ENCODE results near the gene PARP2.

Gene PARP2

GRCh38 chr14:20343092-20343861, at the start of gene PARP2:
Gene PARP2, plus strand, starts transcription at chr14:20343635. Its CDS starts 7 bp downstream, at chr14:20343642.
- ATAC-seq (replicated peaks; ENCODE audit: extremely low read depth, poor library complexity, severe bottlenecking) (peak; percentile 77), DNase-seq (ENCODE audit: low spot score in 2 of 2) (peak; percentile 78 to 87)
- Mint-ChIP-seq H3K27ac (ENCODE audit: low read depth) (peak within 1 kb of the TSS; percentile 96), H3K4me1 (peaks cover 20% of the 10 kb centered on the region), H3K27me3 (no peaks in the 10 kb centered on the region), H3K36me3 (ENCODE audit: insufficient read depth) (peaks cover 28% of the 10 kb centered on the region), H3K9me3 (no peaks in the 10 kb centered on the region), H3K4me3 (peak within 1 kb of the TSS; percentile 92)

GRCh38 chr14:20294636-20295035, 48.8 kb upstream of the PARP2 start:
- Mint-ChIP-seq H3K27ac (ENCODE audit: low read depth) (peak overlapping the region; percentile 76), H3K36me3 (ENCODE audit: insufficient read depth) (peaks cover 66% of the 10 kb centered on the region)

GRCh38 chr14:20295067-20295466, 48.4 kb upstream of the PARP2 start:
- H3K4me3 Mint-ChIP-seq = no peak overlapping the region
- DNase-seq (ENCODE audit: low spot score in 2 of 2) = no peak
- H3K4me1 Mint-ChIP-seq = peaks cover 10% of the 10 kb centered on the region
- peak overlapping the region; percentile 76 for H3K27ac Mint-ChIP-seq (ENCODE audit: low read depth)
- H3K27me3 Mint-ChIP-seq = no peaks in the 10 kb centered on the region
- H3K36me3 Mint-ChIP-seq (ENCODE audit: insufficient read depth) = peaks cover 66% of the 10 kb centered on the region
- no peaks in the 10 kb centered on the region for H3K9me3 Mint-ChIP-seq
- ATAC-seq (replicated peaks; ENCODE audit: extremely low read depth, poor library complexity, severe bottlenecking) = no peak

More at GRCh38 chr14:20294636-20295035, 48.8 kb upstream of the PARP2 start:
- Mint-ChIP-seq H3K27me3 (no peaks in the 10 kb centered on the region), H3K9me3 (no peaks in the 10 kb centered on the region), H3K4me3 (no peak overlapping the region), H3K4me1 (peaks cover 10% of the 10 kb centered on the region)
- ATAC-seq (replicated peaks; ENCODE audit: extremely low read depth, poor library complexity, severe bottlenecking) (no peak), DNase-seq (ENCODE audit: low spot score in 2 of 2) (no peak)

GRCh38 chr14:20302042-20302755, 41.2 kb upstream of the PARP2 start:
- ATAC-seq (replicated peaks; ENCODE audit: extremely low read depth, poor library complexity, severe bottlenecking) = no peak

GRCh38 chr14:20305265-20306078, 38.0 kb upstream of the PARP2 start, which contains the start of gene TTC5:
Gene TTC5, minus strand, starts transcription at chr14:20305951. Its CDS starts 14 bp downstream, at chr14:20305937.
- ATAC-seq (replicated peaks; ENCODE audit: extremely low read depth, poor library complexity, severe bottlenecking) = peak; percentile 96
- Mint-ChIP-seq H3K9me3 (no peaks in the 10 kb centered on the region), H3K4me1 (peaks cover 37% of the 10 kb centered on the region), H3K36me3 (ENCODE audit: insufficient read depth) (peaks cover 16% of the 10 kb centered on the region), H3K27ac (ENCODE audit: low read depth) (peak within 1 kb of the TSS; percentile 84), H3K27me3 (no peaks in the 10 kb centered on the region), H3K4me3 (peak within 1 kb of the TSS; percentile 88)
- peak; percentile 88 to 95 for DNase-seq (ENCODE audit: low spot score in 2 of 2)

More at GRCh38 chr14:20302042-20302755, 41.2 kb upstream of the PARP2 start:
- Mint-ChIP-seq H3K4me1 (peaks cover 37% of the 10 kb centered on the region), H3K27ac (ENCODE audit: low read depth) (no peak overlapping the region), H3K27me3 (no peaks in the 10 kb centered on the region), H3K36me3 (ENCODE audit: insufficient read depth) (peaks cover 34% of the 10 kb centered on the region), H3K4me3 (no peak overlapping the region), H3K9me3 (no peaks in the 10 kb centered on the region)
- DNase-seq (ENCODE audit: low spot score in 2 of 2) = no peak

GRCh38 chr14:20306079-20306423, 37.4 kb upstream of the PARP2 start:
- H3K27ac Mint-ChIP-seq (ENCODE audit: low read depth) = peak overlapping the region; percentile 84
- ATAC-seq (replicated peaks; ENCODE audit: extremely low read depth, poor library complexity, severe bottlenecking) = no peak
- H3K27me3 Mint-ChIP-seq = no peaks in the 10 kb centered on the region

GRCh38 chr14:20314026-20314425, 29.4 kb upstream of the PARP2 start:
- Mint-ChIP-seq H3K36me3 (ENCODE audit: insufficient read depth) (peaks cover 47% of the 10 kb centered on the region), H3K27me3 (no peaks in the 10 kb centered on the region), H3K4me3 (no peak overlapping the region), H3K9me3 (no peaks in the 10 kb centered on the region), H3K27ac (ENCODE audit: low read depth) (no peak overlapping the region), H3K4me1 (no peaks in the 10 kb centered on the region)
- no peak for ATAC-seq (replicated peaks; ENCODE audit: extremely low read depth, poor library complexity, severe bottlenecking)
- DNase-seq (ENCODE audit: low spot score in 2 of 2) = no peak

More at GRCh38 chr14:20306079-20306423, 37.4 kb upstream of the PARP2 start:
- Mint-ChIP-seq H3K4me3 (peak overlapping the region; percentile 88), H3K9me3 (no peaks in the 10 kb centered on the region), H3K4me1 (peaks cover 35% of the 10 kb centered on the region), H3K36me3 (ENCODE audit: insufficient read depth) (peaks cover 15% of the 10 kb centered on the region)
- DNase-seq (ENCODE audit: low spot score in 2 of 2) = no peak

- no peak for ATAC-seq (replicated peaks; ENCODE audit: extremely low read depth, poor library complexity, severe bottlenecking)
- Mint-ChIP-seq H3K4me3 (no peak overlapping the region), H3K27ac (ENCODE audit: low read depth) (no peak overlapping the region), H3K9me3 (no peaks in the 10 kb centered on the region), H3K36me3 (ENCODE audit: insufficient read depth) (peaks cover 45% of the 10 kb centered on the region), H3K4me1 (no peaks in the 10 kb centered on the region), H3K27me3 (no peaks in the 10 kb centered on the region)
- no peak for DNase-seq (ENCODE audit: low spot score in 2 of 2)
Measured at GRCh38 chr14:20317720-20318119, 25.7 kb upstream of the PARP2 start.

GRCh38 chr14:20327005-20327869, 16.2 kb upstream of the PARP2 start:
- ATAC-seq (replicated peaks; ENCODE audit: extremely low read depth, poor library complexity, severe bottlenecking) (no peak), DNase-seq (ENCODE audit: low spot score in 2 of 2) (no peak)
- Mint-ChIP-seq H3K9me3 (no peaks in the 10 kb centered on the region), H3K36me3 (ENCODE audit: insufficient read depth) (peaks cover 23% of the 10 kb centered on the region), H3K4me1 (peaks cover 26% of the 10 kb centered on the region), H3K27me3 (no peaks in the 10 kb centered on the region), H3K27ac (ENCODE audit: low read depth) (peak overlapping the region; percentile 27), H3K4me3 (no peak overlapping the region)

- ATAC-seq (replicated peaks; ENCODE audit: extremely low read depth, poor library complexity, severe bottlenecking) (no peak), DNase-seq (ENCODE audit: low spot score in 2 of 2) (no peak)
- Mint-ChIP-seq H3K4me3 (no peak overlapping the region), H3K4me1 (peaks cover 31% of the 10 kb centered on the region), H3K36me3 (ENCODE audit: insufficient read depth) (peaks cover 21% of the 10 kb centered on the region), H3K9me3 (no peaks in the 10 kb centered on the region), H3K27ac (ENCODE audit: low read depth) (no peak overlapping the region), H3K27me3 (no peaks in the 10 kb centered on the region)
Measured at GRCh38 chr14:20328705-20329104, 14.7 kb upstream of the PARP2 start.

GRCh38 chr14:20329355-20329754, 14.1 kb upstream of the PARP2 start:
- Mint-ChIP-seq H3K4me1 (peaks cover 31% of the 10 kb centered on the region), H3K36me3 (ENCODE audit: insufficient read depth) (peaks cover 16% of the 10 kb centered on the region)

More at GRCh38 chr14:20329355-20329754, 14.1 kb upstream of the PARP2 start:
- ATAC-seq (replicated peaks; ENCODE audit: extremely low read depth, poor library complexity, severe bottlenecking) = no peak
- DNase-seq (ENCODE audit: low spot score in 2 of 2) = no peak
- H3K27me3 Mint-ChIP-seq = no peaks in the 10 kb centered on the region
- H3K9me3 Mint-ChIP-seq = no peaks in the 10 kb centered on the region
- H3K27ac Mint-ChIP-seq (ENCODE audit: low read depth) = no peak overlapping the region
- no peak overlapping the region for H3K4me3 Mint-ChIP-seq

Measured in central memory CD8-positive, alpha-beta T cell (primary cell).